ENCODE measurements around the gene SS18L1. TPM values are rescaled to one million over a fixed set of nuclear protein-coding genes. Genes with fewer than 3 reads are reported as not detected.

Gene SS18L1
- total RNA-seq, 1 experiment from 2014 or later = 21.6 TPM

GRCh38 chr20:62227977-62228958, 84.7 kb downstream of the SS18L1 start:
- ChIA-PET CTCF (interaction anchor here (0.5 kb wide), 1 partner anchor 244 kb away, joined by 3 read pairs; no protein-coding TSS in a partner anchor), POLR2A (no interaction called here)
- BruUV-seq (replicated peaks) = no TSS peak
- in situ Hi-C loops (cut with HindIII; ENCODE audit: low pct_unique_long_range_greater_than_20kb, low sequenced_read_pairs) = no loop called here
- H3K9me3 ChIP-seq (ENCODE audit: control insufficient read depth, insufficient read depth, low read depth, low read length) = no peaks in the 10 kb centered on the region
- H3K4me1 ChIP-seq (ENCODE audit: control insufficient read depth, insufficient read depth, low read length) = no peaks in the 10 kb centered on the region; the same call in none of the 2 replicates
- no peak overlapping the region for H3K4me3 ChIP-seq (ENCODE audit: low read depth in 2 of 2, low read length in 2 of 2)
- TF ChIP-seq TCF7L2 (IDR thresholded peaks at IDR 0.05; ENCODE audit: low read depth, low read length) (no peak), REST (IDR thresholded peaks at IDR 0.05; ENCODE audit: insufficient read depth in 1 of 2, low read depth in 2 of 2, low read length in 1 of 2) (0 out of 4 replicates have a peak, but pooled peaks of 1 of the 2 experiments have one; percentile 49)
- H3K27ac ChIP-seq (ENCODE audit: low read length) = no peak overlapping the region
- ATAC-seq (peak; percentile 60), DNase-seq (ENCODE audit: low read depth, low spot score) (no peak)
- H3K36me3 ChIP-seq (ENCODE audit: control insufficient read depth, insufficient read depth, low read length) = no peaks in the 10 kb centered on the region
- no peaks in the 10 kb centered on the region; the same call in 1 of the 2 replicates for H3K27me3 ChIP-seq (ENCODE audit: control insufficient read depth, insufficient read depth, low read length)
- intact Hi-C loops (cut with micrococcal nuclease; ENCODE audit: unreplicated experiment) = no loop called here

- ChIA-PET CTCF (no interaction called here), POLR2A (no interaction called here)
- Histone ChIP-seq H3K9me3 (ENCODE audit: control insufficient read depth, insufficient read depth, low read depth, low read length) (no peaks in the 10 kb centered on the region), H3K27me3 (ENCODE audit: control insufficient read depth, insufficient read depth, low read length) (no peaks in the 10 kb centered on the region), H3K4me1 (ENCODE audit: control insufficient read depth, insufficient read depth, low read length) (no peaks in the 10 kb centered on the region; the same call in none of the 2 replicates), H3K27ac (ENCODE audit: low read length) (no peak overlapping the region), H3K36me3 (ENCODE audit: control insufficient read depth, insufficient read depth, low read length) (no peaks in the 10 kb centered on the region), H3K4me3 (ENCODE audit: low read depth in 2 of 2, low read length in 2 of 2) (no peak overlapping the region)
- no TSS peak for BruUV-seq (replicated peaks)
- DNase-seq (ENCODE audit: low read depth, low spot score) (no peak), ATAC-seq (no peak)
- in situ Hi-C loops (cut with HindIII; ENCODE audit: low pct_unique_long_range_greater_than_20kb, low sequenced_read_pairs) = no loop called here
- intact Hi-C loops (cut with micrococcal nuclease; ENCODE audit: unreplicated experiment) = no loop called here
- TF ChIP-seq TCF7L2 (IDR thresholded peaks at IDR 0.05; ENCODE audit: low read depth, low read length) (no peak), CTCF (IDR thresholded peaks at IDR 0.05) (no peak), POLR2AphosphoS5 (IDR thresholded peaks at IDR 0.05; ENCODE audit: low read depth, low read length) (no peak), SIN3A (IDR thresholded peaks at IDR 0.05; ENCODE audit: borderline replicate concordance, insufficient read depth, low read depth, low read length) (no peak), REST (IDR thresholded peaks at IDR 0.05; ENCODE audit: insufficient read depth in 1 of 2, low read depth in 2 of 2, low read length in 1 of 2) (no peak)
These were observed 85.5 kb downstream of the SS18L1 start for GRCh38 chr20:62228982-62229545.

Data from Panc1 (cell line).